Mucosa of descending colon (tissue), 3 donors: Measurements from ENCODE around the gene SEC24C. TPM values are rescaled to one million over a fixed set of nuclear protein-coding genes. Genes with fewer than 3 reads are reported as not detected.
"Not testable (repeated sequence)": the region's sequence is repeated elsewhere in the genome, so short reads cannot be mapped to it uniquely, and the experiment has no call there.

Experiments used
- ATAC-seq: fragments of 200-7000 bp; cut with Tn5 transposase; one replicate; pipeline ENCODE4 v1.9.1; 2020; ENCODE audit warnings: mild to moderate bottlenecking, moderate library complexity
- DNase-seq, 3 donors: peaks; one replicate each; pipeline ENCODE4 v3.0.0-alpha.2; 2020
- H3K36me3 ChIP-seq: fragments of 200-600 bp; one replicate; pipeline ENCODE4 v1.8.0; 2021; ENCODE audit warnings: low read depth, mild to moderate bottlenecking
- H3K4me1 ChIP-seq: fragments of 200-600 bp; one replicate; pipeline ENCODE4 v1.8.0; 2021; ENCODE audit warnings: low read depth, mild to moderate bottlenecking
- H3K4me3 ChIP-seq: fragments of 200-600 bp; one replicate; pipeline ENCODE4 v1.8.0; 2021; ENCODE audit warnings: mild to moderate bottlenecking
- H3K9me3 ChIP-seq: fragments of 200-600 bp; one replicate; pipeline ENCODE4 v1.8.0; 2021; ENCODE audit warnings: mild to moderate bottlenecking
- CTCF ChIP-seq: fragments of 200-600 bp; IDR thresholded peaks from one replicate; pipeline ENCODE4 v1.8.0; 2022; ENCODE audit warnings: antibody characterized with exemption, mild to moderate bottlenecking
- intact Hi-C, 2 donors: fragments of 100-400 bp; cut with DNase I in 1 of 2; cut with micrococcal nuclease in 1 of 2; formaldehyde crosslinking; loops; one replicate each; pipeline versions ENCODE4 v1.11.0 to v1.11.1; 2022; cut with DNase I, micrococcal nuclease
- long read RNA-seq, 2 donors: library from polyadenylated mRNA; unstranded; transcript quantifications; one replicate each; pipeline ENCODE4 v2.0.0, GENCODE V29; 2019 to 2021
- total RNA-seq, 3 donors: library from RNA; stranded (reverse); fragmentation: NEBNext Ultra II Directional in 2 of 3; extraction: Animal tissue kit (Norgen Biotek cat#: 25700) in 2 of 3; gene quantifications; one replicate each; pipeline versions ENCODE4 v1.2.1 to v1.2.4, GENCODE V29; 2021 to 2023
- donor health status: DM: no; HTN: no; CAD: no; lungs with moderate emphysema.
- donor health status: DM: no; HTN: no; CAD: no.
- donor health status: DM: no; HTN: yes; CAD: no.

The SEC24C gene
- total RNA-seq: 10 to 100 TPM; 64.5 to 73.6 (median 71.2) TPM
- long read RNA-seq, donor 1, full-length matches to known transcripts: 15 of 113 reads
- long read RNA-seq, donor 1, partial matches to known transcripts: 83 of 113 reads
- long read RNA-seq, donor 1, other reads (novel, unspliced or antisense): 15 of 113 reads
- long read RNA-seq, donor 2, full-length matches to known transcripts: 1 of 18 reads
- long read RNA-seq, donor 2, partial matches to known transcripts: 8 of 18 reads
- long read RNA-seq, donor 2, other reads (novel, unspliced or antisense): 9 of 18 reads

GRCh38 chr10:73743905-73744663 is at the start of gene SEC24C:
Gene SEC24C (plus strand): TSS chr10:73744372. CDS start chr10:73746833, 2,461 bp downstream.
- no peaks in the 10 kb centered on the region for H3K9me3 ChIP-seq
- H3K4me1 ChIP-seq: peaks cover 26% of the 10 kb centered on the region
- no peaks in the 10 kb centered on the region for H3K36me3 ChIP-seq
- DNase-seq (peak; percentile 97 to 98 (median 97)), ATAC-seq (peak; percentile 98)
- peak within 1 kb of the TSS; percentile 65 for H3K4me3 ChIP-seq
- no peak for TF ChIP-seq CTCF
- intact Hi-C loops: no loop called here

GRCh38 chr10:73695302-73695701 is 48.9 kb upstream of the SEC24C start:
- ATAC-seq, H3K4me1 ChIP-seq, DNase-seq, H3K36me3 ChIP-seq, H3K9me3 ChIP-seq, intact Hi-C loops, H3K4me3 ChIP-seq: not testable (repeated sequence)

- ATAC-seq, H3K36me3 ChIP-seq, H3K4me1 ChIP-seq: not testable (repeated sequence)
These were observed 46.5 kb upstream of the SEC24C start, which contains the start of gene AGAP5 for GRCh38 chr10:73697675-73698159. Gene AGAP5 (minus strand): TSS chr10:73698109. CDS start chr10:73697755, 354 bp downstream.

GRCh38 chr10:73698819-73699218 is 45.4 kb upstream of the SEC24C start:
- DNase-seq, H3K4me1 ChIP-seq, ATAC-seq, H3K36me3 ChIP-seq, H3K9me3 ChIP-seq, intact Hi-C loops, H3K4me3 ChIP-seq: not testable (repeated sequence)

More at GRCh38 chr10:73697675-73698159, 46.5 kb upstream of the SEC24C start, which contains the start of gene AGAP5:
- intact Hi-C loops, H3K9me3 ChIP-seq, H3K4me3 ChIP-seq, DNase-seq: not testable (repeated sequence)

- intact Hi-C loops, ATAC-seq, H3K4me3 ChIP-seq, H3K9me3 ChIP-seq, DNase-seq, H3K4me1 ChIP-seq, H3K36me3 ChIP-seq: not testable (repeated sequence)
These were observed 40.2 kb upstream of the SEC24C start for GRCh38 chr10:73703924-73704323.

GRCh38 chr10:73705506-73706072 is 38.6 kb upstream of the SEC24C start:
- H3K36me3 ChIP-seq, DNase-seq, H3K4me1 ChIP-seq, H3K4me3 ChIP-seq, ATAC-seq, intact Hi-C loops, H3K9me3 ChIP-seq: not testable (repeated sequence)

GRCh38 chr10:73706488-73706887 is 37.7 kb upstream of the SEC24C start:
- DNase-seq, H3K4me3 ChIP-seq, H3K36me3 ChIP-seq, ATAC-seq, intact Hi-C loops, H3K9me3 ChIP-seq, H3K4me1 ChIP-seq: not testable (repeated sequence)

- H3K9me3 ChIP-seq, DNase-seq, H3K36me3 ChIP-seq, intact Hi-C loops, H3K4me3 ChIP-seq, H3K4me1 ChIP-seq, ATAC-seq: not testable (repeated sequence)
These were observed 36.5 kb upstream of the SEC24C start for GRCh38 chr10:73707628-73708027.

GRCh38 chr10:73708122-73708521 is 36.0 kb upstream of the SEC24C start:
- H3K9me3 ChIP-seq, H3K4me3 ChIP-seq, ATAC-seq, H3K4me1 ChIP-seq, intact Hi-C loops, DNase-seq, H3K36me3 ChIP-seq: not testable (repeated sequence)

- intact Hi-C loops, H3K36me3 ChIP-seq, H3K4me3 ChIP-seq, H3K9me3 ChIP-seq, H3K4me1 ChIP-seq, DNase-seq, ATAC-seq: not testable (repeated sequence)
These were observed 32.5 kb upstream of the SEC24C start for GRCh38 chr10:73711683-73712082.

GRCh38 chr10:73713912-73714311 is 30.3 kb upstream of the SEC24C start:
- H3K9me3 ChIP-seq, ATAC-seq, H3K4me3 ChIP-seq, H3K36me3 ChIP-seq, H3K4me1 ChIP-seq, DNase-seq, intact Hi-C loops: not testable (repeated sequence)

GRCh38 chr10:73714483-73714882 is 29.7 kb upstream of the SEC24C start:
- H3K9me3 ChIP-seq, H3K4me3 ChIP-seq, H3K4me1 ChIP-seq, ATAC-seq, H3K36me3 ChIP-seq, DNase-seq, intact Hi-C loops: not testable (repeated sequence)
